ENCODE results near the gene ABCC10. TPM values are rescaled to one million over a fixed set of nuclear protein-coding genes. Genes with fewer than 3 reads are reported as not detected.

ABCC10 gene
- total RNA-seq, 4 donors from 2014 or later: 7.0 to 12.9 (median 9.7) TPM

GRCh38 chr6:43444582-43444981 is 17.2 kb downstream of the ABCC10 start:
- TF ChIP-seq CTCF (IDR thresholded peaks at IDR 0.05; ENCODE audit: low read depth): no peak

GRCh38 chr6:43445576-43445975 is 18.2 kb downstream of the ABCC10 start:
- no peak for TF ChIP-seq CTCF (IDR thresholded peaks at IDR 0.05; ENCODE audit: low read depth)

- no peak for TF ChIP-seq CTCF (IDR thresholded peaks at IDR 0.05; ENCODE audit: low read depth)
These were observed 20.3 kb downstream of the ABCC10 start for GRCh38 chr6:43447604-43448003.

GRCh38 chr6:43448916-43449315 is 21.6 kb downstream of the ABCC10 start:
- TF ChIP-seq CTCF (IDR thresholded peaks at IDR 0.05; ENCODE audit: low read depth): no peak

- no peak for TF ChIP-seq CTCF (IDR thresholded peaks at IDR 0.05; ENCODE audit: low read depth)
These were observed 23.4 kb downstream of the ABCC10 start for GRCh38 chr6:43450699-43451131.

- TF ChIP-seq CTCF (IDR thresholded peaks at IDR 0.05; ENCODE audit: low read depth): no peak
These were observed 24.0 kb downstream of the ABCC10 start for GRCh38 chr6:43451348-43451747.

- no peak for TF ChIP-seq CTCF (IDR thresholded peaks at IDR 0.05; ENCODE audit: low read depth)
These were observed 24.6 kb downstream of the ABCC10 start for GRCh38 chr6:43451939-43452338.

All from subcutaneous adipose tissue (tissue), 4 donors.